ENCODE data around the gene RICTOR. TPM values are rescaled to one million over a fixed set of nuclear protein-coding genes. Genes with fewer than 3 reads are reported as not detected.
A peak's percentile ranks its signal among the peaks of the same experiment; 100 is the strongest.

RICTOR gene, protein sequence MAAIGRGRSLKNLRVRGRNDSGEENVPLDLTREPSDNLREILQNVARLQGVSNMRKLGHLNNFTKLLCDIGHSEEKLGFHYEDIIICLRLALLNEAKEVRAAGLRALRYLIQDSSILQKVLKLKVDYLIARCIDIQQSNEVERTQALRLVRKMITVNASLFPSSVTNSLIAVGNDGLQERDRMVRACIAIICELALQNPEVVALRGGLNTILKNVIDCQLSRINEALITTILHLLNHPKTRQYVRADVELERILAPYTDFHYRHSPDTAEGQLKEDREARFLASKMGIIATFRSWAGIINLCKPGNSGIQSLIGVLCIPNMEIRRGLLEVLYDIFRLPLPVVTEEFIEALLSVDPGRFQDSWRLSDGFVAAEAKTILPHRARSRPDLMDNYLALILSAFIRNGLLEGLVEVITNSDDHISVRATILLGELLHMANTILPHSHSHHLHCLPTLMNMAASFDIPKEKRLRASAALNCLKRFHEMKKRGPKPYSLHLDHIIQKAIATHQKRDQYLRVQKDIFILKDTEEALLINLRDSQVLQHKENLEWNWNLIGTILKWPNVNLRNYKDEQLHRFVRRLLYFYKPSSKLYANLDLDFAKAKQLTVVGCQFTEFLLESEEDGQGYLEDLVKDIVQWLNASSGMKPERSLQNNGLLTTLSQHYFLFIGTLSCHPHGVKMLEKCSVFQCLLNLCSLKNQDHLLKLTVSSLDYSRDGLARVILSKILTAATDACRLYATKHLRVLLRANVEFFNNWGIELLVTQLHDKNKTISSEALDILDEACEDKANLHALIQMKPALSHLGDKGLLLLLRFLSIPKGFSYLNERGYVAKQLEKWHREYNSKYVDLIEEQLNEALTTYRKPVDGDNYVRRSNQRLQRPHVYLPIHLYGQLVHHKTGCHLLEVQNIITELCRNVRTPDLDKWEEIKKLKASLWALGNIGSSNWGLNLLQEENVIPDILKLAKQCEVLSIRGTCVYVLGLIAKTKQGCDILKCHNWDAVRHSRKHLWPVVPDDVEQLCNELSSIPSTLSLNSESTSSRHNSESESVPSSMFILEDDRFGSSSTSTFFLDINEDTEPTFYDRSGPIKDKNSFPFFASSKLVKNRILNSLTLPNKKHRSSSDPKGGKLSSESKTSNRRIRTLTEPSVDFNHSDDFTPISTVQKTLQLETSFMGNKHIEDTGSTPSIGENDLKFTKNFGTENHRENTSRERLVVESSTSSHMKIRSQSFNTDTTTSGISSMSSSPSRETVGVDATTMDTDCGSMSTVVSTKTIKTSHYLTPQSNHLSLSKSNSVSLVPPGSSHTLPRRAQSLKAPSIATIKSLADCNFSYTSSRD (N-terminal part only)
- total RNA-seq = 23.7 and 35.0 TPM in 2 replicates

GRCh38 chr5:39074017-39074814 is at the start of gene RICTOR:
TSS of gene RICTOR (minus strand) at chr5:39074399. CDS start at chr5:39074377, 22 bp downstream.
- no peaks in the 10 kb centered on the region for H3K36me3 ChIP-seq (ENCODE audit: control insufficient read depth, insufficient read depth, low read length)
- no peaks in the 10 kb centered on the region for H3K27me3 ChIP-seq (ENCODE audit: control insufficient read depth, insufficient read depth, low read length)
- FAIRE-seq (no peak), DNase-seq (ENCODE audit: low read depth) (peak; percentile 69)
- peak within 1 kb of the TSS; percentile 93 for H3K4me3 ChIP-seq (ENCODE audit: low read depth, low read length)
- TF ChIP-seq, protein P1, sequence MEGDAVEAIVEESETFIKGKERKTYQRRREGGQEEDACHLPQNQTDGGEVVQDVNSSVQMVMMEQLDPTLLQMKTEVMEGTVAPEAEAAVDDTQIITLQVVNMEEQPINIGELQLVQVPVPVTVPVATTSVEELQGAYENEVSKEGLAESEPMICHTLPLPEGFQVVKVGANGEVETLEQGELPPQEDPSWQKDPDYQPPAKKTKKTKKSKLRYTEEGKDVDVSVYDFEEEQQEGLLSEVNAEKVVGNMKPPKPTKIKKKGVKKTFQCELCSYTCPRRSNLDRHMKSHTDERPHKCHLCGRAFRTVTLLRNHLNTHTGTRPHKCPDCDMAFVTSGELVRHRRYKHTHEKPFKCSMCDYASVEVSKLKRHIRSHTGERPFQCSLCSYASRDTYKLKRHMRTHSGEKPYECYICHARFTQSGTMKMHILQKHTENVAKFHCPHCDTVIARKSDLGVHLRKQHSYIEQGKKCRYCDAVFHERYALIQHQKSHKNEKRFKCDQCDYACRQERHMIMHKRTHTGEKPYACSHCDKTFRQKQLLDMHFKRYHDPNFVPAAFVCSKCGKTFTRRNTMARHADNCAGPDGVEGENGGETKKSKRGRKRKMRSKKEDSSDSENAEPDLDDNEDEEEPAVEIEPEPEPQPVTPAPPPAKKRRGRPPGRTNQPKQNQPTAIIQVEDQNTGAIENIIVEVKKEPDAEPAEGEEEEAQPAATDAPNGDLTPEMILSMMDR (IDR thresholded peaks at IDR 0.05; ENCODE audit: insufficient read depth, low read length, severe bottlenecking) = no peak

DNA sequence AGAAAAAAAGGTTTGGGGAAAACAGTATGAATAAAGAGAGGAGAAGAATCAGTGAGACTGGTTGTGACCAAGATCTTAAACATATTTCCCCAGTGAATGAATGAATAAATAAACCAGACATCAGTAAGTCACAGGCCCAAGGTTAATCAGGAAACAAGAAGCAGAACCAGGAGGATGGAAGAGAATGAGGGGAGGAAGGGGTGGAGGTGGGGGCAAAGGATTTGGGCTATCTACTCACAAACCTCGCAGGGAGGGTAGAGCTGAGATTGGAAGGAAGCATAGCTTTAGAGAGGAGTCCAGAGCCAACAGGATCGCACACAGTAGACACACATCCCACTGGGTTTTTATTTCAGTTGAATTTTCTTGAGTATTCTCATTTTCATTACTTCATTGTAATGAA is 47.7 kb upstream of the RICTOR start:
- DNase-seq (ENCODE audit: low read depth) = no peak
- no peak for FAIRE-seq
- no peaks in the 10 kb centered on the region for H3K27me3 ChIP-seq (ENCODE audit: control insufficient read depth, insufficient read depth, low read length)
- no peak overlapping the region for H3K4me3 ChIP-seq (ENCODE audit: low read depth, low read length)
- TF ChIP-seq, protein P1 (IDR thresholded peaks at IDR 0.05; ENCODE audit: insufficient read depth, low read length, severe bottlenecking) = no peak
- no peaks in the 10 kb centered on the region for H3K36me3 ChIP-seq (ENCODE audit: control insufficient read depth, insufficient read depth, low read length)

GRCh38 chr5:39121315-39121714 is 47.1 kb upstream of the RICTOR start:
- H3K4me3 ChIP-seq (ENCODE audit: low read depth, low read length) = no peak overlapping the region
- H3K36me3 ChIP-seq (ENCODE audit: control insufficient read depth, insufficient read depth, low read length) = no peaks in the 10 kb centered on the region
- no peak for FAIRE-seq
- DNase-seq (ENCODE audit: low read depth) = no peak
- H3K27me3 ChIP-seq (ENCODE audit: control insufficient read depth, insufficient read depth, low read length) = no peaks in the 10 kb centered on the region
- TF ChIP-seq, protein P1 (IDR thresholded peaks at IDR 0.05; ENCODE audit: insufficient read depth, low read length, severe bottlenecking) = no peak

DNA sequence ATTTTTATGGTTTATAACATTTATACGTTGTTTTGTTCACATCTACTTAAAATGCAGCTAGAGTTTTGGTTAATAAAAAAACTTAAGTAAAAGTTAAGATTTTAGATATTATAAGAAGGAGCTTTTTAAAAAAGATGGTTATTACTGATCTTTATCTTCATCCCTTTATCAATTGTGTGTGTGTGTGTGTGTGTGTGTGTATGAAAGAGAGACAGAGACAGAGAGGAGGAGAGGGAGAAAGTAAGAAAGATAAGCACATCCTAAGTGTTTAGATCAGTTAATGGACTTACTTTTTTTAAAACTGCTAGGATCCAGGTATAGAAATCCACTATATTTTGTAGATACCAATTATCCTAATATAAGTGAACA is 45.8 kb upstream of the RICTOR start:
- H3K4me3 ChIP-seq (ENCODE audit: low read depth, low read length) = no peak overlapping the region
- no peak for FAIRE-seq
- TF ChIP-seq, protein P1 (IDR thresholded peaks at IDR 0.05; ENCODE audit: insufficient read depth, low read length, severe bottlenecking) = no peak
- no peaks in the 10 kb centered on the region for H3K36me3 ChIP-seq (ENCODE audit: control insufficient read depth, insufficient read depth, low read length)
- no peaks in the 10 kb centered on the region for H3K27me3 ChIP-seq (ENCODE audit: control insufficient read depth, insufficient read depth, low read length)
- no peak for DNase-seq (ENCODE audit: low read depth)
